ENCODE measurements around the gene FOXJ1.

The FOXJ1 gene

GRCh38 chr17:76178124-76178523, 37.1 kb upstream of the FOXJ1 start:
- no peaks in the 10 kb centered on the region for H3K9me3 ChIP-seq (ENCODE audit: control insufficient read depth, insufficient read depth, low read depth, low read length)
- H3K4me1 ChIP-seq (ENCODE audit: control insufficient read depth, insufficient read depth, low read length) = no peaks in the 10 kb centered on the region
- no peak overlapping the region for H3K4me3 ChIP-seq (ENCODE audit: low read depth, low read length)
- no peak for TF ChIP-seq ZSCAN5A (tag by site-specific recombination; IDR thresholded peaks at IDR 0.05)
- TF ChIP-seq ZNF544 (tag by site-specific recombination; IDR thresholded peaks at IDR 0.05) = no peak
- TF ChIP-seq ZNF521 (tag by site-specific recombination; IDR thresholded peaks at IDR 0.05) = no peak
- TF ChIP-seq ZNF48 (tag by site-specific recombination; IDR thresholded peaks at IDR 0.05) = no peak
- TF ChIP-seq ZNF354C (tag by site-specific recombination; IDR thresholded peaks at IDR 0.05; ENCODE audit: borderline replicate concordance, low read depth) = no peak
- no peak for TF ChIP-seq MEIS1 (CRISPR knock-in tag; IDR thresholded peaks at IDR 0.05; ENCODE audit: borderline replicate concordance)
- TF ChIP-seq ZNF26 (tag by site-specific recombination; IDR thresholded peaks at IDR 0.05) = no peak
- TF ChIP-seq ZBTB11 (tag by site-specific recombination; conservative IDR thresholded peaks at IDR 0.05; ENCODE audit: low read depth) = no peak
- no peak for TF ChIP-seq ZNF501 (tag by site-specific recombination; IDR thresholded peaks at IDR 0.05)
- no peak for TF ChIP-seq ZNF555 (tag by site-specific recombination; conservative IDR thresholded peaks at IDR 0.05)
- TF ChIP-seq ZSCAN4 (tag by site-specific recombination; IDR thresholded peaks at IDR 0.05) = no peak
- no peak for TF ChIP-seq ZNF24 (tag by site-specific recombination; IDR thresholded peaks at IDR 0.05)
- no peak for TF ChIP-seq ZNF324 (tag by site-specific recombination; IDR thresholded peaks at IDR 0.05)
- no peaks in the 10 kb centered on the region for H3K36me3 ChIP-seq (ENCODE audit: control insufficient read depth in 2 of 2, insufficient read depth in 1 of 2, low read length in 2 of 2)
- no peak overlapping the region for H3K27ac ChIP-seq (ENCODE audit: extremely low read depth, low read depth, low read length)
- CTCF ChIA-PET = interaction anchor here (0.6 to 6.7 kb wide), 14 partner anchors 15 to 1957 kb away, joined by 3 to 78 read pairs (median 4); no protein-coding TSS in a partner anchor
- POLR2A ChIA-PET = interaction anchor here (0.8 kb wide), 1 partner anchor 87 kb away, joined by 5 read pairs; no protein-coding TSS in a partner anchor

- H3K4me1 ChIP-seq (ENCODE audit: control insufficient read depth, insufficient read depth, low read length) = no peaks in the 10 kb centered on the region
- H3K4me3 ChIP-seq (ENCODE audit: low read depth, low read length) = no peak overlapping the region
- POLR2A ChIA-PET = no interaction called here
- CTCF ChIA-PET = interaction anchor here (0.9 to 6.7 kb wide), 6 partner anchors 22 to 103 kb away, joined by 3 to 78 read pairs (median 6); no protein-coding TSS in a partner anchor
- no peak overlapping the region for H3K27ac ChIP-seq (ENCODE audit: extremely low read depth, low read depth, low read length)
- no peaks in the 10 kb centered on the region for H3K9me3 ChIP-seq (ENCODE audit: control insufficient read depth, insufficient read depth, low read depth, low read length)
- H3K36me3 ChIP-seq (ENCODE audit: control insufficient read depth in 2 of 2, insufficient read depth in 1 of 2, low read length in 2 of 2) = no peaks in the 10 kb centered on the region; a peak in 1 of 3 replicates
- no peak for TF ChIP-seq ZNF510 (tag by site-specific recombination; IDR thresholded peaks at IDR 0.05; ENCODE audit: insufficient replicate concordance)
- TF ChIP-seq KLF1 (tag by site-specific recombination; IDR thresholded peaks at IDR 0.05) = no peak
- TF ChIP-seq GLI4 (tag by site-specific recombination; IDR thresholded peaks at IDR 0.05) = no peak
- no peak for TF ChIP-seq ZNF596 (tag by site-specific recombination; IDR thresholded peaks at IDR 0.05)
- TF ChIP-seq PRDM2 (tag by site-specific recombination; IDR thresholded peaks at IDR 0.05; ENCODE audit: borderline replicate concordance) = no peak
These were observed 35.9 kb upstream of the FOXJ1 start for GRCh38 chr17:76176701-76177574.

All from HEK293 (cell line).